Ectodermal cell (in vitro differentiated cells): ENCODE measurements around the gene FAT1.
"Not testable (repeated sequence)": the region's sequence is repeated elsewhere in the genome, so short reads cannot be mapped to it uniquely, and the experiment has no call there.

ENCODE experiments used
- H3K27ac ChIP-seq: 2 replicates; pipeline ENCODE4 v1.7.0; 2013; ENCODE audit warnings: mild to moderate bottlenecking, low read depth, low read length; ENCODE audit not compliant: insufficient read depth, poor library complexity, severe bottlenecking
- H3K27me3 ChIP-seq: 2 replicates; pipeline ENCODE4 v1.7.0; 2013; ENCODE audit warnings: mild to moderate bottlenecking, low read length; ENCODE audit not compliant: insufficient read depth, control insufficient read depth, poor library complexity, severe bottlenecking
- H3K36me3 ChIP-seq: one replicate; pipeline ENCODE4 v1.7.0; 2013; ENCODE audit warnings: low read length; ENCODE audit not compliant: control insufficient read depth, insufficient read depth
- H3K4me1 ChIP-seq: one replicate; pipeline ENCODE4 v1.7.0; 2013; ENCODE audit warnings: low read length; ENCODE audit not compliant: control insufficient read depth, insufficient read depth
- H3K4me3 ChIP-seq: 2 replicates; pipeline ENCODE4 v1.7.0; 2013; ENCODE audit warnings: low read depth, low read length, control low read depth; ENCODE audit not compliant: insufficient read depth
- H3K9me3 ChIP-seq: 2 replicates; pipeline ENCODE4 v1.7.0; 2013; ENCODE audit warnings: mild to moderate bottlenecking, low read length, moderate library complexity; ENCODE audit not compliant: control insufficient read depth
- WGBS, 2 experiments: methylation state at CpG; one replicate each; pipeline ENCODE4 v1.1.7; 2013; ENCODE audit warnings: missing lambda C conversion rate in 2 of 2; 5-methylcytosine and 5-hydroxymethylcytosine counted together

Gene FAT1

GRCh38 chr4:186666750-186667149 is 56.9 kb downstream of the FAT1 start:
- Histone ChIP-seq H3K4me3 (no peak overlapping the region), H3K36me3 (peaks cover 8% of the 10 kb centered on the region), H3K27ac (no peak overlapping the region), H3K27me3 (no peaks in the 10 kb centered on the region), H3K4me1 (peaks cover 8% of the 10 kb centered on the region), H3K9me3 (no peaks in the 10 kb centered on the region)
- WGBS, 2 experiments, result 84 to 85% methylated on average over 3 of the region's 3 CpGs

- no peaks in the 10 kb centered on the region for H3K27me3 ChIP-seq
- H3K4me3 ChIP-seq, result no peak overlapping the region
- peaks cover 8% of the 10 kb centered on the region for H3K4me1 ChIP-seq
- H3K9me3 ChIP-seq, result no peaks in the 10 kb centered on the region
- peaks cover 10% of the 10 kb centered on the region for H3K36me3 ChIP-seq
- 86 to 97% methylated on average over 4 of the region's 4 CpGs for WGBS, 2 experiments
- H3K27ac ChIP-seq, result no peak overlapping the region
Observed at GRCh38 chr4:186666252-186666651, 57.4 kb downstream of the FAT1 start.

GRCh38 chr4:186660403-186660802 is 63.3 kb downstream of the FAT1 start:
- Histone ChIP-seq H3K4me3 (no peak overlapping the region), H3K4me1 (peaks cover 8% of the 10 kb centered on the region), H3K27ac (no peak overlapping the region), H3K36me3 (peaks cover 11% of the 10 kb centered on the region), H3K9me3 (no peaks in the 10 kb centered on the region), H3K27me3 (no peaks in the 10 kb centered on the region)
- 88 to 93% methylated on average over 4 of the region's 4 CpGs for WGBS, 2 experiments

- Histone ChIP-seq H3K27me3 (no peaks in the 10 kb centered on the region), H3K4me3 (no peak overlapping the region), H3K9me3 (no peaks in the 10 kb centered on the region), H3K27ac (no peak overlapping the region), H3K36me3 (peaks cover 11% of the 10 kb centered on the region), H3K4me1 (peaks cover 8% of the 10 kb centered on the region)
- 91 to 95% methylated on average over 14 of the region's 14 CpGs for WGBS, 2 experiments
Observed at GRCh38 chr4:186659935-186660334, 63.7 kb downstream of the FAT1 start.

- not testable (repeated sequence) for H3K27ac ChIP-seq, H3K9me3 ChIP-seq, H3K27me3 ChIP-seq, H3K4me3 ChIP-seq, H3K4me1 ChIP-seq
- WGBS, 2 experiments, result 92 to 94% methylated on average over 16 of the region's 16 CpGs
- H3K36me3 ChIP-seq, result peaks cover 11% of the 10 kb centered on the region
Observed at GRCh38 chr4:186659456-186659855, 64.2 kb downstream of the FAT1 start.

- H3K27ac ChIP-seq, result no peak overlapping the region
- no peaks in the 10 kb centered on the region for H3K27me3 ChIP-seq
- peaks cover 8% of the 10 kb centered on the region for H3K4me1 ChIP-seq
- no peaks in the 10 kb centered on the region for H3K9me3 ChIP-seq
- H3K36me3 ChIP-seq, result peaks cover 11% of the 10 kb centered on the region
- H3K4me3 ChIP-seq, result no peak overlapping the region
- 93 to 94% methylated on average over 20 of the region's 20 CpGs for WGBS, 2 experiments
Observed at GRCh38 chr4:186658657-186659056, 65.0 kb downstream of the FAT1 start.

- WGBS, 2 experiments, result 40 to 60% methylated on average over 4 of the region's 4 CpGs
- Histone ChIP-seq H3K36me3 (peaks cover 9% of the 10 kb centered on the region), H3K4me1 (peaks cover 8% of the 10 kb centered on the region), H3K4me3 (no peak overlapping the region), H3K27me3 (no peaks in the 10 kb centered on the region), H3K9me3 (no peaks in the 10 kb centered on the region), H3K27ac (no peak overlapping the region)
Observed at GRCh38 chr4:186657764-186658163, 65.9 kb downstream of the FAT1 start.

GRCh38 chr4:186653969-186654368 is 69.7 kb downstream of the FAT1 start:
- no peak overlapping the region for H3K4me3 ChIP-seq
- no peaks in the 10 kb centered on the region for H3K9me3 ChIP-seq
- H3K27me3 ChIP-seq, result no peaks in the 10 kb centered on the region
- H3K4me1 ChIP-seq, result peaks cover 8% of the 10 kb centered on the region
- WGBS, 2 experiments, result 81 to 89% methylated on average over 3 of the region's 3 CpGs
- no peak overlapping the region for H3K27ac ChIP-seq
- H3K36me3 ChIP-seq, result peaks cover 9% of the 10 kb centered on the region

- Histone ChIP-seq H3K9me3 (no peaks in the 10 kb centered on the region), H3K27me3 (no peaks in the 10 kb centered on the region), H3K4me3 (no peak overlapping the region), H3K4me1 (no peaks in the 10 kb centered on the region), H3K36me3 (peaks cover 12% of the 10 kb centered on the region), H3K27ac (no peak overlapping the region)
- 94 to 95% methylated on average over 21 of the region's 21 CpGs for WGBS, 2 experiments
Observed at GRCh38 chr4:186651624-186652023, 72.0 kb downstream of the FAT1 start.

- WGBS, 2 experiments, result 97 to 98% methylated on average over 5 of the region's 5 CpGs
- H3K4me1 ChIP-seq, result no peaks in the 10 kb centered on the region
- H3K36me3 ChIP-seq, result peaks cover 12% of the 10 kb centered on the region
- no peaks in the 10 kb centered on the region for H3K27me3 ChIP-seq
- no peaks in the 10 kb centered on the region for H3K9me3 ChIP-seq
- no peak overlapping the region for H3K27ac ChIP-seq
- H3K4me3 ChIP-seq, result no peak overlapping the region
Observed at GRCh38 chr4:186651181-186651603, 72.5 kb downstream of the FAT1 start.
